Fibroblast of lung (primary cell): ENCODE data around the gene LCE5A.

Source experiments
- EZH2 ChIP-seq: IDR thresholded peaks from 2 replicates; pipeline ENCODE4 v1.5.1; 2012; ENCODE audit warnings: low read length, control low read depth, mild to moderate bottlenecking; ENCODE audit errors: missing control alignments
- TF ChIP-seq, protein P1 (sequence below), 2 donors: IDR thresholded peaks in 1 of 2; conservative IDR thresholded peaks in 1 of 2; 1 replicate in 1 of 2; 2 replicates in 1 of 2; pipeline ENCODE4 v1.5.1; 2011 to 2012; ENCODE audit warnings: low read length in 2 of 2, control low read depth in 1 of 2, inconsistent platforms in 1 of 2, low read depth in 1 of 2, mild to moderate bottlenecking in 1 of 2

DNA sequence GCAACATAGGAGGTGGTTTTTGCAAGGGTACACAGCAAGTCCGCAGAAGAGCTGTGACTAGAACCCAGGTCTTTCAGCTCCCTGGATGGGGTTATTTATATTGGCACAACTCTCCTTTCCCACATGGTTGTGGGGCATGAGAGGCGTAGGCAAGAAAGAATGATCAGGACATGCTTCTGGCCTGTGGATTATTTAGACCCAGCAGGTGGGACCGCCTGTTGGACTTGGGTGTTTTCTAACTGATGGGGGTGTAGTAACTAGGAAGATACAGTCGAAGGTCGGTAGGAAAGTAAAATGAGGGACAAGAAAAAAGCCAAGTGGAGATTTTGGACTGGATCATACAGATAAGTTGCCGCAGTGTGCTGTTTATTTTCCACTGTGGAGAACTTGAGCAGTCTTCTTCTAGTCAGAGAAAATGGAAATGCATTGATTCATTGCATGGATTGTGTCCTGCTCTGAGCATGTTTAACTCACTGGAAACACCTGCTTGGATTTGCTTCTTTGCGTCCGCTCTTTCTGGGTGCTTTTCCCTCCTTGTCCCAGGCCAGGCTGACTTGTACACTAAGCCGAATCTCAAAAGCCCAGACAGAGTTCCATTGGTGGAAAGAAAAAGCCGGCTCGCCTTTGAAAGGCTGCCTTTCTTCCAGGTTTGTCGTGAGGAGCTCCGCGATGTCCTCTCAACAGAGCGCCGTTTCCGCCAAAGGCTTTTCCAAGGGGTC is 4.3 kb downstream of the LCE5A start:
- TF ChIP-seq, protein P1, sequence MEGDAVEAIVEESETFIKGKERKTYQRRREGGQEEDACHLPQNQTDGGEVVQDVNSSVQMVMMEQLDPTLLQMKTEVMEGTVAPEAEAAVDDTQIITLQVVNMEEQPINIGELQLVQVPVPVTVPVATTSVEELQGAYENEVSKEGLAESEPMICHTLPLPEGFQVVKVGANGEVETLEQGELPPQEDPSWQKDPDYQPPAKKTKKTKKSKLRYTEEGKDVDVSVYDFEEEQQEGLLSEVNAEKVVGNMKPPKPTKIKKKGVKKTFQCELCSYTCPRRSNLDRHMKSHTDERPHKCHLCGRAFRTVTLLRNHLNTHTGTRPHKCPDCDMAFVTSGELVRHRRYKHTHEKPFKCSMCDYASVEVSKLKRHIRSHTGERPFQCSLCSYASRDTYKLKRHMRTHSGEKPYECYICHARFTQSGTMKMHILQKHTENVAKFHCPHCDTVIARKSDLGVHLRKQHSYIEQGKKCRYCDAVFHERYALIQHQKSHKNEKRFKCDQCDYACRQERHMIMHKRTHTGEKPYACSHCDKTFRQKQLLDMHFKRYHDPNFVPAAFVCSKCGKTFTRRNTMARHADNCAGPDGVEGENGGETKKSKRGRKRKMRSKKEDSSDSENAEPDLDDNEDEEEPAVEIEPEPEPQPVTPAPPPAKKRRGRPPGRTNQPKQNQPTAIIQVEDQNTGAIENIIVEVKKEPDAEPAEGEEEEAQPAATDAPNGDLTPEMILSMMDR (conservative IDR thresholded peaks at IDR 0.05 in 1 of 2, IDR thresholded peaks at IDR 0.05 in 1 of 2; ENCODE audit: low read depth in 1 of 2, low read length in 2 of 2): no peak
- TF ChIP-seq EZH2: no peak
